ENCODE measurements around the gene OMP.

OMP gene

GRCh38 chr11:77104727-77105126, 2.1 kb downstream of the OMP start:
- DNase-seq (ENCODE audit: low spot score) = peak; percentile 50

GRCh38 chr11:77106321-77106720, 3.7 kb downstream of the OMP start:
- no peak for DNase-seq (ENCODE audit: low spot score)

GRCh38 chr11:77106759-77107158, 4.1 kb downstream of the OMP start:
- no peak for DNase-seq (ENCODE audit: low spot score)

GRCh38 chr11:77107950-77108349, 5.3 kb downstream of the OMP start:
- DNase-seq (ENCODE audit: low spot score) = peak; percentile 87

GRCh38 chr11:77108436-77108835, 5.8 kb downstream of the OMP start:
- DNase-seq (ENCODE audit: low spot score) = no peak

- peak; percentile 59 for DNase-seq (ENCODE audit: low spot score)
Measured at GRCh38 chr11:77109236-77110019, 6.8 kb downstream of the OMP start.

GRCh38 chr11:77110836-77111235, 8.2 kb downstream of the OMP start:
- DNase-seq (ENCODE audit: low spot score) = no peak

- no peak for DNase-seq (ENCODE audit: low spot score)
Measured at GRCh38 chr11:77111277-77111676, 8.6 kb downstream of the OMP start.

- DNase-seq (ENCODE audit: low spot score) = no peak
Measured at GRCh38 chr11:77111946-77112345, 9.3 kb downstream of the OMP start.

- no peak for DNase-seq (ENCODE audit: low spot score)
Measured at GRCh38 chr11:77112641-77113381, 10.2 kb downstream of the OMP start.

- DNase-seq (ENCODE audit: low spot score) = peak; percentile 63
Measured at GRCh38 chr11:77113382-77114088, 10.9 kb downstream of the OMP start.

- DNase-seq (ENCODE audit: low spot score) = no peak
Measured at GRCh38 chr11:77114089-77114463, 11.4 kb downstream of the OMP start.

- DNase-seq (ENCODE audit: low spot score) = peak; percentile 40
Measured at GRCh38 chr11:77115181-77115611, 12.6 kb downstream of the OMP start.

- no peak for DNase-seq (ENCODE audit: low spot score)
Measured at GRCh38 chr11:77115956-77116355, 13.3 kb downstream of the OMP start.

- no peak for DNase-seq (ENCODE audit: low spot score)
Measured at GRCh38 chr11:77117492-77117891, 14.9 kb downstream of the OMP start.

- DNase-seq (ENCODE audit: low spot score) = no peak
Measured at GRCh38 chr11:77118086-77118485, 15.4 kb downstream of the OMP start.

GRCh38 chr11:77118971-77119370, 16.3 kb downstream of the OMP start:
- no peak for DNase-seq (ENCODE audit: low spot score)

GRCh38 chr11:77119531-77119936, 16.9 kb downstream of the OMP start:
- no peak for DNase-seq (ENCODE audit: low spot score)

GRCh38 chr11:77120571-77120970, 17.9 kb downstream of the OMP start:
- DNase-seq (ENCODE audit: low spot score) = no peak

- DNase-seq (ENCODE audit: low spot score) = no peak
Measured at GRCh38 chr11:77121096-77121640, 18.5 kb downstream of the OMP start.

GRCh38 chr11:77121876-77122575, 19.4 kb downstream of the OMP start:
- DNase-seq (ENCODE audit: low spot score) = no peak
